Kidney (tissue), 14 donors: Measurements from ENCODE around the gene ZNF281. TPM values are rescaled to one million over a fixed set of nuclear protein-coding genes. Genes with fewer than 3 reads are reported as not detected.
"Not testable (repeated sequence)": the region's sequence is repeated elsewhere in the genome, so short reads cannot be mapped to it uniquely, and the experiment has no call there.

ENCODE experiments used
- DNase-seq, 5 donors: peaks; one replicate each; pipeline ENCODE4 v3.0.0-alpha.2; 2013 to 2020
- FAIRE-seq: peaks from 2 replicates; lab custom pipeline; 2012; peaks lifted over from hg19 to GRCh38; lab: Jason Lieb, UNC
- H3K27ac ChIP-seq, 2 donors: one replicate each; pipeline ENCODE4 v1.7.0; 2013; ENCODE audit warnings: low read depth in 2 of 2, low read length in 2 of 2, inconsistent platforms in 1 of 2
- H3K27me3 ChIP-seq: one replicate; pipeline ENCODE4 v1.7.1; 2013; ENCODE audit warnings: low read length, inconsistent platforms; ENCODE audit not compliant: control insufficient read depth, insufficient read depth
- H3K36me3 ChIP-seq, 3 donors: one replicate each; pipeline versions ENCODE4 v1.7.0 to v1.7.1; 2013; ENCODE audit warnings: low read length in 3 of 3, control low read depth in 1 of 3, inconsistent platforms in 1 of 3; ENCODE audit not compliant: insufficient read depth in 3 of 3, control insufficient read depth in 2 of 3
- H3K4me1 ChIP-seq, 3 donors: one replicate each; pipeline versions ENCODE4 v1.7.0 to v1.7.1; 2013; ENCODE audit warnings: low read length in 3 of 3, inconsistent platforms in 1 of 3, low read depth in 1 of 3; ENCODE audit not compliant: control insufficient read depth in 2 of 3, insufficient read depth in 2 of 3
- H3K4me3 ChIP-seq, 3 donors: one replicate each; pipeline versions ENCODE4 v1.7.0 to v1.8.1; 2013; ENCODE audit warnings: low read length in 3 of 3, control low read depth in 1 of 3, inconsistent platforms in 1 of 3
- H3K9ac ChIP-seq, 3 donors: one replicate each; pipeline versions ENCODE4 v1.7.0 to v1.7.1; 2013; ENCODE audit warnings: low read length in 3 of 3, control low read depth in 1 of 3, inconsistent platforms in 1 of 3
- H3K9me3 ChIP-seq, 3 donors: one replicate each; pipeline versions ENCODE4 v1.7.0 to v1.7.1; 2013; ENCODE audit warnings: low read length in 3 of 3, control low read depth in 1 of 3, inconsistent platforms in 1 of 3; ENCODE audit not compliant: control insufficient read depth in 2 of 3, insufficient read depth in 1 of 3
- intact Hi-C: fragments of 100-400 bp; cut with DNase I; formaldehyde crosslinking; loops from one replicate; pipeline ENCODE4 v1.11.1; 2022
- polyA plus RNA-seq: library from polyadenylated mRNA; stranded (reverse); fragments of 350-450 nt; fragmentation: Illumina TruSeq; extraction: RNeasy Lipid Tissue Mini Kit (QIAGEN cat#74804); gene quantifications from one replicate; pipeline ENCODE4 v1.2.3, GENCODE V29; 2014; ENCODE audit warnings: low read depth, low replicate concordance; ENCODE audit not compliant: insufficient read depth
- total RNA-seq: library from RNA; stranded (reverse); fragmentation: NEBNext Ultra II Directional; extraction: Animal tissue kit (Norgen Biotek cat#: 25700); gene quantifications from one replicate; pipeline ENCODE4 v1.2.1, GENCODE V29; 2021
- TF ChIP-seq, protein P1 (sequence below): IDR thresholded peaks from 3 replicates; pipeline ENCODE4 v1.5.1; 2012; ENCODE audit warnings: mild to moderate bottlenecking, moderate library complexity, borderline replicate concordance; ENCODE audit not compliant: insufficient read depth; ENCODE audit errors: extremely low read depth
- donor health status: control.
- donor health status: control.
- donor health status: control.
- donor health status: control.
- donor health status: control.
- donor health status: DM: yes; HTN: yes; CAD: no.
- donor health status: Normal renal cell carcinoma (clear cell type).

Gene ZNF281
- total and polyA plus RNA-seq, 2 donors from 2014 or later = 4.0 to 13.1 TPM

DNA sequence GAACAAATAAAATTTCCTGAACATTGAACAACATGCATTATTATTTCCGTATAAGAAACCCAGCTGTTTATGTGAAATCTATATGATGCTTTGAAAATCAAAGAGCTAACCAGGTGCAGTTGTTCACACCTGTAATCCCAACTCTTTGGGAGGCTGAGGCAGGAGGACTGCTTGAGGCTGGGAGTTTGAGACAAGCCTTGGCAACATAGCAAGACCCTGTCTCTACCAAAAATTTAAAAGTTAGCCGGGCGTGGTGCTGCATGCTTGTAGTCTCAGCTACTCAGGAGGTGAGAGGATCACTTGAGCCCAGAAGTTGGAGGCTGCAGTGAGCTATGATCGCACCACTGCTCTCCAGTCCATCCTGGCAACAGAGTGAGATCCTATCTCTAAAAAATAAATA lies 4.8 kb upstream of the ZNF281 start:
- Histone ChIP-seq H3K27ac (no peak overlapping the region), H3K27me3 (peaks cover 2% of the 10 kb centered on the region), H3K9ac (no peak overlapping the region), H3K4me1 (peaks cover 0 to 2% (median 0%) of the 10 kb centered on the region in 3 donors), H3K4me3 (no peak overlapping the region), H3K9me3 (no peaks in the 10 kb centered on the region), H3K36me3 (no peaks in the 10 kb centered on the region)
- intact Hi-C loops = no loop called here
- DNase-seq (no peak), FAIRE-seq (no peak)
- TF ChIP-seq, protein P1, sequence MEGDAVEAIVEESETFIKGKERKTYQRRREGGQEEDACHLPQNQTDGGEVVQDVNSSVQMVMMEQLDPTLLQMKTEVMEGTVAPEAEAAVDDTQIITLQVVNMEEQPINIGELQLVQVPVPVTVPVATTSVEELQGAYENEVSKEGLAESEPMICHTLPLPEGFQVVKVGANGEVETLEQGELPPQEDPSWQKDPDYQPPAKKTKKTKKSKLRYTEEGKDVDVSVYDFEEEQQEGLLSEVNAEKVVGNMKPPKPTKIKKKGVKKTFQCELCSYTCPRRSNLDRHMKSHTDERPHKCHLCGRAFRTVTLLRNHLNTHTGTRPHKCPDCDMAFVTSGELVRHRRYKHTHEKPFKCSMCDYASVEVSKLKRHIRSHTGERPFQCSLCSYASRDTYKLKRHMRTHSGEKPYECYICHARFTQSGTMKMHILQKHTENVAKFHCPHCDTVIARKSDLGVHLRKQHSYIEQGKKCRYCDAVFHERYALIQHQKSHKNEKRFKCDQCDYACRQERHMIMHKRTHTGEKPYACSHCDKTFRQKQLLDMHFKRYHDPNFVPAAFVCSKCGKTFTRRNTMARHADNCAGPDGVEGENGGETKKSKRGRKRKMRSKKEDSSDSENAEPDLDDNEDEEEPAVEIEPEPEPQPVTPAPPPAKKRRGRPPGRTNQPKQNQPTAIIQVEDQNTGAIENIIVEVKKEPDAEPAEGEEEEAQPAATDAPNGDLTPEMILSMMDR = no peak

DNA sequence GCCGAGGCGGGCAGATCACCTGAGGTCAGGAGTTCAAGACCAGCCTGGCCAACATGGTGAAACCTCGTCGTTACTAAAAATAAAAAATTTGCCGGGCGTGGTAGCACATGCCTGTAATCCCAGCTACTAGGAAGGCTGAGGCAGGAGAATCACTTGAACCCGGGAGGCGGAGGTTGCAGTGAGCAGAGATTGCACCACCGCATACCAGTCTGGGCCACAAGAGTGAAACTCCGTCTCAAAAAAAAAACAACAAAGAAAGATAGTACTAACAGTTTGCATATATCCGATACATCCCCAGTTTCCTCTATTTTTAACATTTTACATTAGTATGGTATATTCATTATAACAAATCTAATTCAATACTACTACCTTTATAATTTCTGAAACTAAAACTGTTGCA lies 3.9 kb upstream of the ZNF281 start:
- H3K9me3 ChIP-seq, H3K27me3 ChIP-seq, intact Hi-C loops, H3K4me3 ChIP-seq, H3K36me3 ChIP-seq, DNase-seq, H3K4me1 ChIP-seq, H3K9ac ChIP-seq, H3K27ac ChIP-seq, FAIRE-seq: not testable (repeated sequence)

DNA sequence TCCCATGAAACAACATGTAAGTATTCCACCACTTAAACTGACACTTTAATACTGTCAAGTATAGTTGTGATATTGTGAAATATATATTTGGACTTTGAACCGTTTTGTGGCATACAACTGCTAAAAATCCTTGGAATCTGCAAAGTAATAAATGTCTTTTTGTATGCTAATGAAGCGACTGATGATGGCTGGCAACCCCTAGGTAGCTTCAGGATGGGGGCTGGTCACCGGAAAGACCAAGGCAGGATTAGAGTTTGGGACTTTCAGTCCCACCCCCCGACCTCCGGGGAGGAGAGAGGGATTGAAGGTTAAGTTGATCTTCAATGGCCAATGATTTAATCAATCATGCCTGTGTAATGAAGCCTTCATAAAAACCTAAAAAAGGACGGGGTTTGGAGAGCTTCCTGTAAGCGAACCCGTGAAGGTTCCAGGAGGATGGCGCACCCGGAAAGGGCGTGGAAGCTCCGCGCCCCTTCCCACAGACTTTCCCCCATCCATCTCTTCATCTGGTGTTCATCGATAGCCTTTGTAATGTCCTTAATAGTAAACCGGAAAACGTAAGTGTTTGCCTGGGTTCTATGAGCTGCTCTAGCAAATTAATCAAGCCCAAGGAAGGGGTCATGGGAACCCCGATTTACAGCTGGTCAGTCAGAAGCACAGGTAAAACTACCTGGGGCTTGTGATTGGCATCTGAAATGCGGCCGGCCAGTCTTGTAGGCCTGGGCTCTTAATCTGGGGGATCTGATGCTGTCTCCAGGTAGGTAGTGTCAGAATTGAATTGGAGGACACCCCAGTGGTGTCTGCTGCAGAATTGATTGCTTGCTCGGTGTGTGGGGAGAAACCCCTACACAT lies 1.8 kb upstream of the ZNF281 start:
- no peak for FAIRE-seq
- H3K27ac ChIP-seq = no peak overlapping the region
- intact Hi-C loops = no loop called here
- TF ChIP-seq, protein P1 = no peak
- no peaks in the 10 kb centered on the region for H3K9me3 ChIP-seq
- H3K9ac ChIP-seq = no peak overlapping the region
- H3K27me3 ChIP-seq = peaks cover 2% of the 10 kb centered on the region
- peaks cover 0 to 21% (median 16%) of the 10 kb centered on the region in 3 donors for H3K4me1 ChIP-seq
- no peak overlapping the region for H3K4me3 ChIP-seq
- no peak for DNase-seq
- H3K36me3 ChIP-seq = no peaks in the 10 kb centered on the region

DNA sequence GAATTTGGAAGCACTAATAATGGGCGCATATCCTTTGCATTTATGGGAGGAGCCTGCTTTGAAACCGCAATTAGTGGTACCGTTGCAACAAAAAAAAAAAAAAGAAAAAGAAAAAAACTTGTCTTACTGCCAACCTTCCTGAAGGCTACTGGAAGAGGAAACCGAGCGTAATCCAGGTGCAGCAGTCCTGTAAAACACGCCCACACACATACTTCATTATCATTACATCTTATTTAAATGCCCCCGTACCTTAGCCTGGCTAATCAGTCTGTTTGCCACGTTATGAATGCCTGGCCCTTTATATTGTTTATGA lies 686 bp upstream of the ZNF281 start:
- peaks cover 2% of the 10 kb centered on the region for H3K27me3 ChIP-seq
- H3K27ac ChIP-seq = no peak overlapping the region
- no peaks in the 10 kb centered on the region for H3K36me3 ChIP-seq
- H3K4me3 ChIP-seq = peak overlapping the region; percentile 88 to 98 (median 90)
- peaks cover 0 to 22% (median 22%) of the 10 kb centered on the region in 3 donors for H3K4me1 ChIP-seq
- DNase-seq = peak in 2 of 5 donors; percentile 23 to 63
- TF ChIP-seq, protein P1 = no peak
- intact Hi-C loops = no loop called here
- no peak for FAIRE-seq
- peak overlapping the region; percentile 68 to 86 (median 78) for H3K9ac ChIP-seq
- H3K9me3 ChIP-seq = no peaks in the 10 kb centered on the region
